HL-60 (cell line): ENCODE measurements around the gene CD209.

Experiments
- DNase-seq, 2 experiments: peaks; one replicate each; pipeline ENCODE4 v3.0.0-alpha.2; 2010 to 2020; ENCODE audit warnings: low read depth in 1 of 2, low spot score in 1 of 2
- H3K27ac ChIP-seq: fragments of 250-450 bp; sonication (Bioruptor Pico); replicated peaks from 2 replicates; pipeline ENCODE4 v1.5.1; 2020; ENCODE audit warnings: mild to moderate bottlenecking, moderate library complexity
- H3K27me3 ChIP-seq: fragments of 250-450 bp; sonication (Bioruptor Pico); 2 replicates; pipeline ENCODE4 v1.5.1; 2021; ENCODE audit warnings: mild to moderate bottlenecking, moderate library complexity; ENCODE audit not compliant: insufficient read depth, poor library complexity, severe bottlenecking
- H3K4me3 ChIP-seq: replicated peaks from 2 replicates; pipeline ENCODE4 v1.5.1; 2011; ENCODE audit warnings: mild to moderate bottlenecking, control low read depth, low read length; ENCODE audit not compliant: insufficient read depth
- CTCF ChIP-seq: IDR thresholded peaks from one replicate; pipeline ENCODE4 v1.5.1; 2011; ENCODE audit warnings: low read length, control low read depth, inconsistent platforms; ENCODE audit not compliant: insufficient read depth
- GABPA ChIP-seq: IDR thresholded peaks from 2 replicates; pipeline ENCODE4 v1.6.1; 2012; ENCODE audit warnings: low read depth
- POLR2AphosphoS5 ChIP-seq: IDR thresholded peaks from 2 replicates; pipeline ENCODE4 v1.6.1; 2012; ENCODE audit warnings: low read depth
- REST ChIP-seq: IDR thresholded peaks from 2 replicates; pipeline ENCODE4 v1.6.1; 2012; ENCODE audit warnings: low read depth; ENCODE audit not compliant: insufficient replicate concordance
- SPI1 ChIP-seq: IDR thresholded peaks from 2 replicates; pipeline ENCODE4 v1.6.1; 2012; ENCODE audit warnings: low read depth, mild to moderate bottlenecking, borderline replicate concordance

The CD209 gene

GRCh38 chr19:7742575-7742974 is 4.8 kb downstream of the CD209 start:
- DNase-seq, result no peak
- Histone ChIP-seq H3K27ac (no peak overlapping the region), H3K4me3 (no peak overlapping the region), H3K27me3 (no peaks in the 10 kb centered on the region)
- TF ChIP-seq REST (no peak), CTCF (no peak), SPI1 (no peak), POLR2AphosphoS5 (no peak), GABPA (no peak)

GRCh38 chr19:7740682-7741054 is 6.7 kb downstream of the CD209 start:
- DNase-seq, result no peak
- H3K4me3 ChIP-seq, result no peak overlapping the region
- TF ChIP-seq GABPA (no peak), REST (no peak), POLR2AphosphoS5 (no peak), SPI1 (no peak), CTCF (no peak)
- H3K27ac ChIP-seq, result no peak overlapping the region
- H3K27me3 ChIP-seq, result no peaks in the 10 kb centered on the region

- Histone ChIP-seq H3K27me3 (no peaks in the 10 kb centered on the region), H3K27ac (no peak overlapping the region), H3K4me3 (no peak overlapping the region)
- DNase-seq, result no peak
- TF ChIP-seq POLR2AphosphoS5 (no peak), CTCF (no peak), GABPA (no peak), SPI1 (no peak), REST (no peak)
Measured at GRCh38 chr19:7739801-7740681, 7.3 kb downstream of the CD209 start.
